IPS-18a (cell line): ENCODE results near the gene PCBD2.

ENCODE experiments used
- H3K27ac ChIP-seq: one replicate; pipeline ENCODE4 v1.5.1; 2013; ENCODE audit warnings: low read length
- H3K27me3 ChIP-seq: one replicate; pipeline ENCODE4 v1.6.1; 2013; ENCODE audit warnings: mild to moderate bottlenecking, low read length; ENCODE audit not compliant: control insufficient read depth, insufficient read depth
- H3K36me3 ChIP-seq: one replicate; pipeline ENCODE4 v1.6.1; 2013; ENCODE audit warnings: low read depth, low read length; ENCODE audit not compliant: control insufficient read depth
- H3K4me1 ChIP-seq: one replicate; pipeline ENCODE4 v1.6.1; 2013; ENCODE audit warnings: low read depth, low read length; ENCODE audit not compliant: control insufficient read depth
- H3K4me3 ChIP-seq: one replicate; pipeline ENCODE4 v1.5.1; 2013; ENCODE audit warnings: low read length
- H3K9ac ChIP-seq: one replicate; pipeline ENCODE4 v1.6.1; 2013; ENCODE audit warnings: mild to moderate bottlenecking, low read length, moderate library complexity
- H3K9me3 ChIP-seq: one replicate; pipeline ENCODE4 v1.6.1; 2013; ENCODE audit warnings: low read depth, low read length; ENCODE audit not compliant: control insufficient read depth

Gene PCBD2

GRCh38 chr5:134911285-134912206 lies 6.6 kb downstream of the PCBD2 start:
- H3K4me3 ChIP-seq = no peak overlapping the region
- H3K9me3 ChIP-seq = no peaks in the 10 kb centered on the region
- H3K27me3 ChIP-seq = no peaks in the 10 kb centered on the region
- H3K4me1 ChIP-seq = no peaks in the 10 kb centered on the region
- no peak overlapping the region for H3K27ac ChIP-seq
- no peak overlapping the region for H3K9ac ChIP-seq
- peaks cover 27% of the 10 kb centered on the region for H3K36me3 ChIP-seq

GRCh38 chr5:134913254-134913653 lies 8.3 kb downstream of the PCBD2 start:
- H3K36me3 ChIP-seq = peaks cover 27% of the 10 kb centered on the region
- H3K27me3 ChIP-seq = no peaks in the 10 kb centered on the region
- H3K9ac ChIP-seq = no peak overlapping the region
- H3K27ac ChIP-seq = no peak overlapping the region
- no peaks in the 10 kb centered on the region for H3K4me1 ChIP-seq
- H3K4me3 ChIP-seq = no peak overlapping the region
- no peaks in the 10 kb centered on the region for H3K9me3 ChIP-seq

GRCh38 chr5:134913795-134914194 lies 8.9 kb downstream of the PCBD2 start:
- Histone ChIP-seq H3K27me3 (no peaks in the 10 kb centered on the region), H3K4me3 (no peak overlapping the region), H3K27ac (no peak overlapping the region), H3K4me1 (no peaks in the 10 kb centered on the region), H3K9ac (no peak overlapping the region), H3K9me3 (no peaks in the 10 kb centered on the region), H3K36me3 (peaks cover 27% of the 10 kb centered on the region)

- no peak overlapping the region for H3K9ac ChIP-seq
- no peak overlapping the region for H3K27ac ChIP-seq
- peaks cover 18% of the 10 kb centered on the region for H3K36me3 ChIP-seq
Observed at GRCh38 chr5:134917070-134917815, 12.3 kb downstream of the PCBD2 start.

GRCh38 chr5:134918861-134919260 lies 13.9 kb downstream of the PCBD2 start:
- H3K36me3 ChIP-seq = peaks cover 17% of the 10 kb centered on the region
- no peaks in the 10 kb centered on the region for H3K9me3 ChIP-seq
- H3K27me3 ChIP-seq = no peaks in the 10 kb centered on the region
- no peak overlapping the region for H3K4me3 ChIP-seq
- no peak overlapping the region for H3K9ac ChIP-seq
- H3K4me1 ChIP-seq = no peaks in the 10 kb centered on the region
- H3K27ac ChIP-seq = no peak overlapping the region

More at GRCh38 chr5:134917070-134917815, 12.3 kb downstream of the PCBD2 start:
- Histone ChIP-seq H3K27me3 (no peaks in the 10 kb centered on the region), H3K4me3 (no peak overlapping the region), H3K9me3 (no peaks in the 10 kb centered on the region), H3K4me1 (no peaks in the 10 kb centered on the region)

- H3K4me3 ChIP-seq = no peak overlapping the region
- H3K4me1 ChIP-seq = no peaks in the 10 kb centered on the region
- no peak overlapping the region for H3K27ac ChIP-seq
- no peaks in the 10 kb centered on the region for H3K27me3 ChIP-seq
- H3K9me3 ChIP-seq = no peaks in the 10 kb centered on the region
- H3K36me3 ChIP-seq = peaks cover 13% of the 10 kb centered on the region
- no peak overlapping the region for H3K9ac ChIP-seq
Observed at GRCh38 chr5:134920848-134921575, 16.1 kb downstream of the PCBD2 start.

- no peak overlapping the region for H3K27ac ChIP-seq
- H3K36me3 ChIP-seq = peaks cover 5% of the 10 kb centered on the region
- no peaks in the 10 kb centered on the region for H3K4me1 ChIP-seq
- no peaks in the 10 kb centered on the region for H3K9me3 ChIP-seq
- H3K9ac ChIP-seq = no peak overlapping the region
- H3K4me3 ChIP-seq = no peak overlapping the region
- H3K27me3 ChIP-seq = no peaks in the 10 kb centered on the region
Observed at GRCh38 chr5:134932508-134932907, 27.6 kb downstream of the PCBD2 start.

- Histone ChIP-seq H3K4me3 (no peak overlapping the region), H3K9me3 (no peaks in the 10 kb centered on the region), H3K9ac (no peak overlapping the region), H3K27ac (no peak overlapping the region), H3K27me3 (no peaks in the 10 kb centered on the region), H3K36me3 (peaks cover 5% of the 10 kb centered on the region), H3K4me1 (no peaks in the 10 kb centered on the region)
Observed at GRCh38 chr5:134934202-134934601, 29.3 kb downstream of the PCBD2 start.

GRCh38 chr5:134935711-134936602 lies 31.0 kb downstream of the PCBD2 start:
- Histone ChIP-seq H3K9me3 (no peaks in the 10 kb centered on the region), H3K27ac (no peak overlapping the region), H3K9ac (no peak overlapping the region), H3K4me3 (no peak overlapping the region), H3K27me3 (no peaks in the 10 kb centered on the region), H3K4me1 (no peaks in the 10 kb centered on the region), H3K36me3 (no peaks in the 10 kb centered on the region)

GRCh38 chr5:134937526-134937925 lies 32.6 kb downstream of the PCBD2 start:
- H3K36me3 ChIP-seq = no peaks in the 10 kb centered on the region
- no peak overlapping the region for H3K27ac ChIP-seq
- H3K27me3 ChIP-seq = no peaks in the 10 kb centered on the region
- no peak overlapping the region for H3K9ac ChIP-seq
- no peaks in the 10 kb centered on the region for H3K4me1 ChIP-seq
- H3K9me3 ChIP-seq = no peaks in the 10 kb centered on the region
- H3K4me3 ChIP-seq = no peak overlapping the region
